A549 (cell line): ENCODE data around the gene NLK. TPM values are rescaled to one million over a fixed set of nuclear protein-coding genes. Genes with fewer than 3 reads are reported as not detected.

Experiments used
- ATAC-seq, 2 experiments: fragments of 200-7000 bp in 1 of 2; fragments of >200 bp in 1 of 2; cut with Nextera tagmentation in 1 of 2; cut with Tn5 transposase in 1 of 2; 3 replicates each; pipeline versions ENCODE4 v1.8.0 to v1.9.1; 2018 to 2020; ENCODE audit warnings: mild to moderate bottlenecking in 1 of 2, moderate library complexity in 1 of 2
- CTCF ChIA-PET: fragments of 300-600 bp; sonication (Branson Sonifier 250); formaldehyde crosslinking; extraction: SDS; loops from one replicate; lab custom pipeline; 2021; ENCODE audit warnings: antibody characterized with exemption, inconsistent platforms; lab: Yijun Ruan, JAX
- POLR2A ChIA-PET: fragments of 350-600 bp; formaldehyde crosslinking; extraction: SDS; loops from one replicate; lab custom pipeline; 2021; ENCODE audit warnings: antibody characterized with exemption, inconsistent platforms; lab: Yijun Ruan, JAX
- DNase-seq, 2 experiments: peaks; one replicate each; pipeline versions ENCODE4 v3.0.0 to v3.0.0-alpha.2; 2011 to 2016; ENCODE audit warnings: low read depth in 1 of 2, low spot score in 1 of 2
- FAIRE-seq: peaks from 2 replicates; lab custom pipeline; 2011; peaks lifted over from hg19 to GRCh38; lab: Jason Lieb, UNC
- H3K27ac ChIP-seq, 2 experiments: fragments of >200 bp; sonication (Bioruptor Twin); formaldehyde crosslinking; 3 replicates each; pipeline ENCODE4 v1.5.1; 2016 to 2017
- H3K4me1 ChIP-seq: fragments of >200 bp; sonication (Bioruptor Twin); formaldehyde crosslinking; 3 replicates; pipeline ENCODE4 v1.6.1; 2016
- H3K4me2 ChIP-seq: fragments of >200 bp; sonication (Bioruptor Twin); formaldehyde crosslinking; 3 replicates; pipeline ENCODE4 v1.6.1; 2016
- H3K4me3 ChIP-seq: fragments of >200 bp; sonication (Bioruptor Twin); formaldehyde crosslinking; 3 replicates; pipeline ENCODE4 v1.5.1; 2016
- H3K9me3 ChIP-seq: fragments of >200 bp; sonication (Bioruptor Twin); formaldehyde crosslinking; 3 replicates; pipeline ENCODE4 v1.6.1; 2016
- BHLHE40 ChIP-seq: IDR thresholded peaks from 2 replicates; pipeline ENCODE4 v1.6.1; 2012; ENCODE audit warnings: low read depth, low read length, inconsistent platforms
- CBX2 ChIP-seq: fragments of 200-600 bp; sonication (generic); IDR thresholded peaks from 2 replicates; pipeline ENCODE4 v1.6.1; 2016; ENCODE audit warnings: low read depth, mild to moderate bottlenecking, borderline replicate concordance
- CEBPB ChIP-seq, 2 experiments: fragments of >200 bp in 1 of 2; sonication (Bioruptor Twin) in 1 of 2; formaldehyde crosslinking in 1 of 2; IDR thresholded peaks; 2 replicates each; pipeline ENCODE4 v1.6.1; 2012 to 2016
- CTCF ChIP-seq: fragments of >200 bp; sonication (Bioruptor Twin); formaldehyde crosslinking; IDR thresholded peaks from 3 replicates; pipeline ENCODE4 v1.5.1; 2016
- EP300 ChIP-seq, 2 experiments: fragments of >200 bp; sonication (Bioruptor Twin); formaldehyde crosslinking; IDR thresholded peaks; 2 replicates in 1 of 2; 3 replicates in 1 of 2; pipeline ENCODE4 v1.6.1; 2016 to 2017
- FOSL2 ChIP-seq, 2 experiments: fragments of 450-650 bp in 1 of 2; fragments of >200 bp in 1 of 2; sonication (Bioruptor Twin) in 1 of 2; formaldehyde crosslinking; IDR thresholded peaks; 2 replicates each; pipeline versions ENCODE4 v1.5.0 to v1.6.1; 2016 to 2020; ENCODE audit warnings: mild to moderate bottlenecking in 1 of 2, moderate library complexity in 1 of 2
- HDAC2 ChIP-seq: fragments of 200-600 bp; sonication (generic); IDR thresholded peaks from 2 replicates; pipeline ENCODE4 v1.6.1; 2016
- HEYL ChIP-seq: fragments of 250-450 bp; sonication (Bioruptor Pico); IDR thresholded peaks from 2 replicates; pipeline ENCODE4 v1.8.0; 2021; ENCODE audit warnings: mild to moderate bottlenecking, moderate library complexity
- HOXA7 ChIP-seq: fragments of 250-450 bp; sonication (Bioruptor Pico); IDR thresholded peaks from 2 replicates; pipeline ENCODE4 v1.5.0; 2020; ENCODE audit warnings: mild to moderate bottlenecking, moderate library complexity
- HOXB5 ChIP-seq: fragments of 250-450 bp; sonication (Bioruptor Pico); IDR thresholded peaks from 2 replicates; pipeline ENCODE4 v1.5.0; 2020; ENCODE audit warnings: mild to moderate bottlenecking, moderate library complexity
- JUNB ChIP-seq: fragments of >200 bp; sonication (Bioruptor Twin); formaldehyde crosslinking; IDR thresholded peaks from 2 replicates; pipeline ENCODE4 v1.6.1; 2016
- KDM5A ChIP-seq: fragments of 200-600 bp; sonication (generic); IDR thresholded peaks from 2 replicates; pipeline ENCODE4 v1.6.1; 2016; ENCODE audit warnings: antibody characterized with exemption, mild to moderate bottlenecking
- MYC ChIP-seq: IDR thresholded peaks from 2 replicates; pipeline ENCODE4 v1.6.1; 2012; ENCODE audit warnings: mild to moderate bottlenecking, inconsistent platforms, low read length, improper control_type of control experiment, borderline replicate concordance
- NR3C1 ChIP-seq: fragments of >200 bp; sonication (Bioruptor Twin); formaldehyde crosslinking; IDR thresholded peaks from 3 replicates; pipeline ENCODE4 v1.6.1; 2017
- PHF8 ChIP-seq: fragments of 200-600 bp; sonication (generic); IDR thresholded peaks from 2 replicates; pipeline ENCODE4 v1.6.1; 2016; ENCODE audit warnings: low read depth, mild to moderate bottlenecking, antibody characterized with exemption, moderate library complexity, borderline replicate concordance
- POLR2A ChIP-seq: IDR thresholded peaks from 2 replicates; pipeline ENCODE4 v1.6.1; 2012; ENCODE audit warnings: mild to moderate bottlenecking, low read length
- POLR2AphosphoS2 ChIP-seq: conservative IDR thresholded peaks from 2 replicates; pipeline ENCODE4 v1.6.1; 2012; ENCODE audit warnings: low read length, improper control_type of control experiment, inconsistent platforms
- RAD21 ChIP-seq, 2 experiments: fragments of >200 bp in 1 of 2; sonication (Bioruptor Twin) in 1 of 2; formaldehyde crosslinking in 1 of 2; IDR thresholded peaks in 1 of 2; conservative IDR thresholded peaks in 1 of 2; 2 replicates in 1 of 2; 3 replicates in 1 of 2; pipeline ENCODE4 v1.6.1; 2012 to 2018; ENCODE audit warnings: inconsistent platforms in 1 of 2
- REST ChIP-seq: fragments of 200-600 bp; sonication (generic); IDR thresholded peaks from 2 replicates; pipeline ENCODE4 v1.6.1; 2016; ENCODE audit warnings: antibody characterized with exemption, mild to moderate bottlenecking, moderate library complexity
- TFCP2L1 ChIP-seq: fragments of 250-450 bp; sonication (Bioruptor Pico); IDR thresholded peaks from 2 replicates; pipeline ENCODE4 v1.5.0; 2021; ENCODE audit warnings: mild to moderate bottlenecking
- USF2 ChIP-seq: fragments of 450-650 bp; IDR thresholded peaks from 2 replicates; pipeline ENCODE4 v1.6.1; 2014; ENCODE audit warnings: antibody characterized with exemption
- ZC3H11A ChIP-seq: fragments of 450-650 bp; IDR thresholded peaks from 2 replicates; pipeline ENCODE4 v1.6.1; 2014; ENCODE audit warnings: antibody characterized with exemption, mild to moderate bottlenecking
- ZFP36 ChIP-seq: fragments of 450-650 bp; IDR thresholded peaks from 2 replicates; pipeline ENCODE4 v1.6.1; 2014; ENCODE audit warnings: borderline replicate concordance; ENCODE audit not compliant: partially characterized antibody
- WGBS: methylation state at CpG from one replicate; pipeline ENCODE4 v1.1.6; 2017; ENCODE audit errors: missing lambda C conversion rate; 5-methylcytosine and 5-hydroxymethylcytosine counted together
- polyA plus RNA-seq, 4 experiments: library from polyadenylated mRNA; depleted of rRNA in 3 of 4; stranded (reverse); fragments of >200 nt; fragmentation: RNase III in 1 of 4; extraction: RNeasy Plus Mini Kit Qiagen cat#74134 plus additional on column Dnase treatment in 1 of 4; gene quantifications; 2 replicates in 3 of 4; 3 replicates in 1 of 4; pipeline ENCODE4 v1.2.3, GENCODE V29; 2011 to 2017
- TF ChIP-seq, protein P1 (sequence below): IDR thresholded peaks from 2 replicates; pipeline ENCODE4 v1.6.1; 2012; ENCODE audit warnings: low read depth, borderline replicate concordance
- TF ChIP-seq, protein P2 (sequence below): fragments of 250-450 bp; sonication (Bioruptor Pico); IDR thresholded peaks from 2 replicates; pipeline ENCODE4 v1.5.0; 2020; ENCODE audit warnings: low read depth, mild to moderate bottlenecking, moderate library complexity

Gene NLK
- polyA plus RNA-seq, 2 of the 4 experiments (the other 2 are of a cell fraction), result 11.8 to 26.5 TPM

GRCh38 chr17:28227316-28228108 lies 185.0 kb downstream of the NLK start (continued):
- TF ChIP-seq HDAC2 (0 out of 2 replicates have a peak, but pooled peaks have one; percentile 45), JUNB (no peak), MYC (0 out of 2 replicates have a peak, but pooled peaks have one; percentile 40)

DNA sequence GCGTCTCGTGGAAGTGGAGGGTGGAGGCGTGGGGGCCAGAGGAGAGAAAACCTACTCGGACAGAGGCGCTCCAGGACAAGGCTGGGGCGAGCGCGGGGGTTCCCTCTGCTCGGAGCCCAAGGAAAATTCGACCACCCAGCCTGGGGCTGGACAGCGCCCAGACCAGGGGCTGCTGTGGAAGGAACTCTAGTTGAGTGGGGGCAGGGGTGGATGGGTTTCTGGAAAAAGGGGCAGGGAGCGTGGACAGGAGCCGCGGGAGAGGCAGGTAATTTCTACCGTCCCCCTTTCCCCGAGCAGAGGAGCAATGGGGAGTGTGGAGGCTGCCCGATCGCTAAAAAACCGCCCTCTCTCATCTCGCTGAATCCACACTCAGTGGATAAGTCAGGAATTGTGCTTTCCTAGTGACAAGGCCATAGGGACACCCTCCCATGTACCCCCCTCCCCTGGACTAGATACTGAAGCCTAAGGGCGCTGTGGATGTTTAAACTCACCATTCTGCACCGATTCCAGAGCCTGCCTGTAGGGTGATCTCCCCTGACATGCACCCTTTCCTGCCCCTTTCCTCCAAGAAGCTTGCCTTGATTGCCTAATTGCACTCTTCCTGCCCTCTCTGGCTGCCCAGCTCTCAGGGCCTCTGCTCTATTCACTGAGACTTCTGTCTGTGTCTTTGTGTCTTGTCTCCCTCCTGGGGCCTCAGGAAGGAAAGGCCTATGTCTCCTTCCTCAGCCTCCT lies 185.8 kb downstream of the NLK start:
- TF ChIP-seq, protein P1, sequence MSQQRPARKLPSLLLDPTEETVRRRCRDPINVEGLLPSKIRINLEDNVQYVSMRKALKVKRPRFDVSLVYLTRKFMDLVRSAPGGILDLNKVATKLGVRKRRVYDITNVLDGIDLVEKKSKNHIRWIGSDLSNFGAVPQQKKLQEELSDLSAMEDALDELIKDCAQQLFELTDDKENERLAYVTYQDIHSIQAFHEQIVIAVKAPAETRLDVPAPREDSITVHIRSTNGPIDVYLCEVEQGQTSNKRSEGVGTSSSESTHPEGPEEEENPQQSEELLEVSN, result no peak
- TF ChIP-seq EP300 (IDR thresholded peaks at IDR 0.05) (no peak), HEYL (CRISPR knock-in tag) (no peak), HOXB5 (CRISPR knock-in tag) (no peak), RAD21 (conservative IDR thresholded peaks at IDR 0.05 in 1 of 2, IDR thresholded peaks at IDR 0.05 in 1 of 2) (no peak), BHLHE40 (no peak), CTCF (no peak; the same call in 1 of the 3 replicates), PHF8 (no peak), ZFP36 (peak; percentile 72), HOXA7 (CRISPR knock-in tag) (no peak), KDM5A (no peak), REST (peak; percentile 59; the same call in 1 of the 2 replicates), CEBPB (IDR thresholded peaks at IDR 0.05) (peak in 1 of 2 experiments; percentile 45; a peak in 2 of 4 replicates), HDAC2 (no peak), POLR2AphosphoS2 (no peak), CBX2 (no peak), NR3C1 (no peak), FOSL2 (IDR thresholded peaks at IDR 0.05) (no peak), FOSL2 (CRISPR knock-in tag; IDR thresholded peaks at IDR 0.05) (no peak), USF2 (no peak), TFCP2L1 (no peak), ZC3H11A (no peak), POLR2A (no peak)
- TF ChIP-seq, protein P2, sequence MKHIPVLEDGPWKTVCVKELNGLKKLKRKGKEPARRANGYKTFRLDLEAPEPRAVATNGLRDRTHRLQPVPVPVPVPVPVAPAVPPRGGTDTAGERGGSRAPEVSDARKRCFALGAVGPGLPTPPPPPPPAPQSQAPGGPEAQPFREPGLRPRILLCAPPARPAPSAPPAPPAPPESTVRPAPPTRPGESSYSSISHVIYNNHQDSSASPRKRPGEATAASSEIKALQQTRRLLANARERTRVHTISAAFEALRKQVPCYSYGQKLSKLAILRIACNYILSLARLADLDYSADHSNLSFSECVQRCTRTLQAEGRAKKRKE (CRISPR knock-in tag), result no peak
- ChIA-PET CTCF (interaction anchor here (0.9 to 17.5 kb wide), 5 partner anchors 15 to 172 kb away, joined by 3 to 338 read pairs (median 4); no protein-coding TSS in a partner anchor), POLR2A (interaction anchor here (1.1 to 1.5 kb wide), 3 partner anchors 11 to 187 kb away, joined by 4 to 5 read pairs (median 5); no protein-coding TSS in a partner anchor)
- Histone ChIP-seq H3K4me2 (peak overlapping the region; percentile 97), H3K4me1 (peaks cover 14% of the 10 kb centered on the region; the same call in 2 of the 3 replicates), H3K9me3 (no peaks in the 10 kb centered on the region), H3K27ac (peak overlapping the region; percentile 83 to 84), H3K4me3 (peak overlapping the region; percentile 58)
- 12% methylated on average over 22 of the region's 22 CpGs for WGBS
- ATAC-seq (peak; percentile 76), DNase-seq (peak; percentile 55), FAIRE-seq (no peak)
